ENCODE measurements around the gene GATA6. TPM values are rescaled to one million over a fixed set of nuclear protein-coding genes. Genes with fewer than 3 reads are reported as not detected.

Gene GATA6
- total RNA-seq, 1 experiment from 2014 or later: 3.3 TPM

DNA sequence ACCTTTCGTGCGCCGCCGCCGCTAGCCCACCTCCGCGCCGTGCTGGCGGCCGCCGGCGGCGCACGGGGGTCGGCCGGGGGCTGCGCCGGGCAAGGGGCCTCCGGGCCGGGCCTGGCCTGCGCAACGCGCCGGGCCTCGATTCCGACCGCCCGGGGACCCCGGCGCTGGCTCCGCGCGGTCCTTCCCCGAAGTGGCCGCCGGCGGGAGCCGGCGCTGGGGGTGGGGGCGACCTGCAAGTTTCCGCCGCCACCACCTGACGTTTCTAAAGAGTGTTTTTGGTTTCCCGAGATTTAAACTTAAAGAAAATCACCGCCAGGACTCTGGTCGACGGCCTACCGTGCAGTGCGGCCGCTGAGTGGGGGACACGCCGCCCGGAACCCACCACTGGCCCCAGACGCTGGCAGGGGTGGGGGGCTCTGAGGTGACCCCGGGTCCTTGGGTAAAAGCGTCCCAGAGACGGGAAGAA, 3.8 kb upstream of the GATA6 start (continued):
- TF ChIP-seq, protein P1, sequence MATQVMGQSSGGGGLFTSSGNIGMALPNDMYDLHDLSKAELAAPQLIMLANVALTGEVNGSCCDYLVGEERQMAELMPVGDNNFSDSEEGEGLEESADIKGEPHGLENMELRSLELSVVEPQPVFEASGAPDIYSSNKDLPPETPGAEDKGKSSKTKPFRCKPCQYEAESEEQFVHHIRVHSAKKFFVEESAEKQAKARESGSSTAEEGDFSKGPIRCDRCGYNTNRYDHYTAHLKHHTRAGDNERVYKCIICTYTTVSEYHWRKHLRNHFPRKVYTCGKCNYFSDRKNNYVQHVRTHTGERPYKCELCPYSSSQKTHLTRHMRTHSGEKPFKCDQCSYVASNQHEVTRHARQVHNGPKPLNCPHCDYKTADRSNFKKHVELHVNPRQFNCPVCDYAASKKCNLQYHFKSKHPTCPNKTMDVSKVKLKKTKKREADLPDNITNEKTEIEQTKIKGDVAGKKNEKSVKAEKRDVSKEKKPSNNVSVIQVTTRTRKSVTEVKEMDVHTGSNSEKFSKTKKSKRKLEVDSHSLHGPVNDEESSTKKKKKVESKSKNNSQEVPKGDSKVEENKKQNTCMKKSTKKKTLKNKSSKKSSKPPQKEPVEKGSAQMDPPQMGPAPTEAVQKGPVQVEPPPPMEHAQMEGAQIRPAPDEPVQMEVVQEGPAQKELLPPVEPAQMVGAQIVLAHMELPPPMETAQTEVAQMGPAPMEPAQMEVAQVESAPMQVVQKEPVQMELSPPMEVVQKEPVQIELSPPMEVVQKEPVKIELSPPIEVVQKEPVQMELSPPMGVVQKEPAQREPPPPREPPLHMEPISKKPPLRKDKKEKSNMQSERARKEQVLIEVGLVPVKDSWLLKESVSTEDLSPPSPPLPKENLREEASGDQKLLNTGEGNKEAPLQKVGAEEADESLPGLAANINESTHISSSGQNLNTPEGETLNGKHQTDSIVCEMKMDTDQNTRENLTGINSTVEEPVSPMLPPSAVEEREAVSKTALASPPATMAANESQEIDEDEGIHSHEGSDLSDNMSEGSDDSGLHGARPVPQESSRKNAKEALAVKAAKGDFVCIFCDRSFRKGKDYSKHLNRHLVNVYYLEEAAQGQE (IDR thresholded peaks at IDR 0.05; ENCODE audit: low read depth): no peak
- no peak for TF ChIP-seq YY1 (IDR thresholded peaks at IDR 0.05; ENCODE audit: extremely low read depth, insufficient replicate concordance, low read depth, low read length)

DNA sequence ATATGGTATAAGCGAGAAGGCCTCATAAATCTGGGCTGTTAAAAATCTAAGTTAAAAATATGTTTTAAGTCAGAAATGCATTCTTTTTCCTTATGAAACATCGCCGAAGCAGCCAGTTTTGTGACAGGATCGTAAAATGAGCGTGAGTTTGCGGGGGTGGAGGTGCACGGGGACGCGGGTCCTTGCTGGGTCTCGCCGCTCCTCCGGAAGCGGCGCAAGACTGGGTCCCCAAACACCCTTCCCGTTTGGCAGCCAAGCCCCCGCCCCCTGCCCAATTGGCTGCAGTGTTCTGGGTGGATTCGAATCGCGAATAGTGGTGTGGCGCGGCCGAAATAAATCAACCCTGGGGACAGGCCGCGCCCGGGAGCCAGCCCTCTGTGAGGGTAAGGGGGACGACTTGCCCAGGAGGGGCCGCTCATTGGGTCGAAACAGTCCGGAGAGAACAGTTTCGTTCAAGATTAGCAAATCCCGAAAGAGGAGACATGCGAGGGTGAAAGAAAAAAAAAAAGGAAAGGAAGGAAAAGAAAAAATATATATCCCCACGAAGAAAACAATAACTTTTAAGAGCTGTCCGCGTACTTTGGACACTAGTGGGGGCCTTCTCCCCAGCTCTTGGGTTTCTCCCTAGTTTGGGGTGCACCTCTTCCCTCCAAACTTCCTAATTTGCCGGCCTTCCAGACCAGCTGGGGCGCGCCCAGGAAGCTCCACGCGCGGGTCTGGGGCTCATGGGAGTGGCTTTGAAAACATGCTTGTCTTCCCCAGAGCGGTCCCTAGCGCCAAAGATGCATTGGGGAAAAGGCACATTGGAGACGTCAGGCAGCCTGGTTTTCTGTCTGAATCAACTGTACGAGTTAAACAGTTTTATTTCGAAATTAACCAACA, 3.1 kb upstream of the GATA6 start:
- no peaks in the 10 kb centered on the region for H3K9me2 ChIP-seq (ENCODE audit: insufficient read depth)
- intact Hi-C loops (cut with micrococcal nuclease): loop anchor here (5.0 to 10.0 kb wide), 2 partner anchors 169 to 538 kb away; no protein-coding TSS in a partner anchor
- RAD21 ChIA-PET (ENCODE audit: low non-redundant PET in 1 of 2, low total read pairs in 2 of 2, uncharacterized antibody in 2 of 2, unreplicated experiment in 2 of 2): no interaction called here
- no peak overlapping the region for H3K4me2 ChIP-seq (ENCODE audit: low read length)
- no peaks in the 10 kb centered on the region for H3K36me3 ChIP-seq (ENCODE audit: control insufficient read depth in 1 of 2, insufficient read depth in 2 of 2, low read length in 2 of 2)
- H3K4me1 ChIP-seq (ENCODE audit: control insufficient read depth in 1 of 2, insufficient read depth in 2 of 2, low read length in 2 of 2): peaks cover 5 to 19% of the 10 kb centered on the region in 2 experiments; a peak in 2 of 4 replicates
- CTCF ChIA-PET: no interaction called here
- H3K79me2 ChIP-seq (ENCODE audit: insufficient read depth, low read length): no peaks in the 10 kb centered on the region
- ATAC-seq: no peak
- no peak for DNase-seq (ENCODE audit: low read depth, low spot score)
- no TSS peak for BruUV-seq (replicated peaks)
- peaks cover 8% of the 10 kb centered on the region; the same call in 1 of the 2 replicates for H3K27me3 ChIP-seq (ENCODE audit: insufficient read depth, low read length)
- no peaks in the 10 kb centered on the region for H4K20me1 ChIP-seq (ENCODE audit: insufficient read depth)
- no peak overlapping the region for H3K4me3 ChIP-seq (replicated peaks in 1 of 2; ENCODE audit: low read depth in 1 of 2, low read length in 2 of 2)
- H3K9me3 ChIP-seq (ENCODE audit: control insufficient read depth in 1 of 2, insufficient read depth in 1 of 2, low read depth in 1 of 2, low read length in 2 of 2): no peaks in the 10 kb centered on the region
- H3K27ac ChIP-seq (ENCODE audit: low read depth, low read length): no peak overlapping the region
- POLR2A ChIA-PET: no interaction called here
- no peak overlapping the region for H2AFZ ChIP-seq (ENCODE audit: low read depth, low read length, poor library complexity, severe bottlenecking)
- no peak overlapping the region for H3K9ac ChIP-seq (ENCODE audit: low read length)
- TF ChIP-seq SP1 (IDR thresholded peaks at IDR 0.05; ENCODE audit: low read depth) (no peak), ELF1 (IDR thresholded peaks at IDR 0.05; ENCODE audit: borderline replicate concordance, low read depth) (no peak), SIN3A (IDR thresholded peaks at IDR 0.05; ENCODE audit: low read depth) (no peak), CBX3 (IDR thresholded peaks at IDR 0.05; ENCODE audit: low read depth) (no peak), RAD21 (IDR thresholded peaks at IDR 0.05; ENCODE audit: low read depth) (no peak), YY1 (IDR thresholded peaks at IDR 0.05; ENCODE audit: extremely low read depth, insufficient replicate concordance, low read depth, low read length) (no peak), JUND (IDR thresholded peaks at IDR 0.05) (no peak), CEBPB (IDR thresholded peaks at IDR 0.05; ENCODE audit: low read depth) (no peak), ZNF274 (IDR thresholded peaks at IDR 0.05; ENCODE audit: low read depth, low read length) (no peak), EZH2phosphoT487 (IDR thresholded peaks at IDR 0.05; ENCODE audit: borderline replicate concordance) (no peak)
- TF ChIP-seq, protein P1 (IDR thresholded peaks at IDR 0.05; ENCODE audit: low read depth): no peak
- TF ChIP-seq, protein P2, sequence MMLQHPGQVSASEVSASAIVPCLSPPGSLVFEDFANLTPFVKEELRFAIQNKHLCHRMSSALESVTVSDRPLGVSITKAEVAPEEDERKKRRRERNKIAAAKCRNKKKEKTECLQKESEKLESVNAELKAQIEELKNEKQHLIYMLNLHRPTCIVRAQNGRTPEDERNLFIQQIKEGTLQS (IDR thresholded peaks at IDR 0.05): no peak
- TF ChIP-seq, protein P3, sequence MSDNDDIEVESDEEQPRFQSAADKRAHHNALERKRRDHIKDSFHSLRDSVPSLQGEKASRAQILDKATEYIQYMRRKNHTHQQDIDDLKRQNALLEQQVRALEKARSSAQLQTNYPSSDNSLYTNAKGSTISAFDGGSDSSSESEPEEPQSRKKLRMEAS (IDR thresholded peaks at IDR 0.05): no peak

Measured in HCT116 (cell line).